ENCODE data around the gene BLNK. TPM values are rescaled to one million over a fixed set of nuclear protein-coding genes. Genes with fewer than 3 reads are reported as not detected.

BLNK gene
- total and polyA plus RNA-seq, 2 of the 13 experiments (the other 11 are each of a cell fraction or from before 2014, with no cell fraction given) = not detected

DNA sequence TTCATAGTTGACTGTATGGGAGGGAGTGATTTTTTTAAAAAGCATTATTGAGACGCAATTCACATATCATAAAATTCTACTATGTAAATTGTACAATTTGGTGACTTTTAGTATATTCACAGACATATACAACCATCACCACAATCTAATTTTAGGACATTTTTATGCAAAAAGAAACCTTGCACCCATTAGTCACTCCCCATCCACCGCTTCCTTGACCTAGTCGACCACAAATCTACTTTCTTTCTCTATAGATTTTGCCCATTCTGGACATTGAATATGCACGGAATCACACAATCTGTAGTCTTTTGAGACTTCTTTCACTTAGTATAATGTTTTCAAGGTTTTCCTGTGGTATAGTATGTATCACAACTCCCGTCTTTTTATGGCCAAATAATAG, 54.6 kb downstream of the BLNK start:
- Histone ChIP-seq H3K27me3 (ENCODE audit: control insufficient read depth in 1 of 2, insufficient read depth in 2 of 2, low read length in 2 of 2) (peaks cover 0 to 15% of the 10 kb centered on the region in 2 experiments; a peak in 3 of 5 replicates), H3K9me3 (ENCODE audit: low read length) (no peaks in the 10 kb centered on the region), H3K36me3 (replicated peaks in 1 of 2; ENCODE audit: control insufficient read depth in 1 of 2, insufficient read depth in 2 of 2, low read length in 2 of 2) (no peaks in the 10 kb centered on the region), H3K9ac (ENCODE audit: insufficient read depth, low read depth, low read length) (no peak overlapping the region), H3K79me2 (ENCODE audit: insufficient read depth, low read length) (no peaks in the 10 kb centered on the region), H3K4me1 (ENCODE audit: insufficient read depth, low read length) (no peaks in the 10 kb centered on the region), H3K27ac (ENCODE audit: extremely low read length, insufficient read depth, low read length) (no peak overlapping the region), H3K4me3 (replicated peaks in 1 of 3; ENCODE audit: insufficient read depth in 1 of 3, low read depth in 2 of 3, low read length in 3 of 3) (no peak overlapping the region), H4K20me1 (ENCODE audit: insufficient read depth, low read length) (no peaks in the 10 kb centered on the region), H2AFZ (ENCODE audit: low read length) (no peak overlapping the region), H3K4me2 (ENCODE audit: low read depth, low read length) (no peak overlapping the region)
- DNase-seq (ENCODE audit: low spot score) (no peak), ATAC-seq (no peak), FAIRE-seq (no peak)
- TF ChIP-seq ZNF331 (CRISPR knock-in tag; IDR thresholded peaks at IDR 0.05) (no peak), FOXK2 (IDR thresholded peaks at IDR 0.05) (no peak), HOXD1 (CRISPR knock-in tag; IDR thresholded peaks at IDR 0.05) (no peak), ETV5 (CRISPR knock-in tag; IDR thresholded peaks at IDR 0.05; ENCODE audit: borderline replicate concordance) (no peak), HOXA7 (CRISPR knock-in tag; IDR thresholded peaks at IDR 0.05) (no peak), ZBTB20 (CRISPR knock-in tag; IDR thresholded peaks at IDR 0.05; ENCODE audit: borderline replicate concordance, low read depth) (no peak), ESRRA (CRISPR knock-in tag; IDR thresholded peaks at IDR 0.05; ENCODE audit: low read depth) (no peak)
- TF ChIP-seq, protein P1, sequence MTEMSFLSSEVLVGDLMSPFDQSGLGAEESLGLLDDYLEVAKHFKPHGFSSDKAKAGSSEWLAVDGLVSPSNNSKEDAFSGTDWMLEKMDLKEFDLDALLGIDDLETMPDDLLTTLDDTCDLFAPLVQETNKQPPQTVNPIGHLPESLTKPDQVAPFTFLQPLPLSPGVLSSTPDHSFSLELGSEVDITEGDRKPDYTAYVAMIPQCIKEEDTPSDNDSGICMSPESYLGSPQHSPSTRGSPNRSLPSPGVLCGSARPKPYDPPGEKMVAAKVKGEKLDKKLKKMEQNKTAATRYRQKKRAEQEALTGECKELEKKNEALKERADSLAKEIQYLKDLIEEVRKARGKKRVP (CRISPR knock-in tag; IDR thresholded peaks at IDR 0.05) = no peak
- TF ChIP-seq, protein P2, sequence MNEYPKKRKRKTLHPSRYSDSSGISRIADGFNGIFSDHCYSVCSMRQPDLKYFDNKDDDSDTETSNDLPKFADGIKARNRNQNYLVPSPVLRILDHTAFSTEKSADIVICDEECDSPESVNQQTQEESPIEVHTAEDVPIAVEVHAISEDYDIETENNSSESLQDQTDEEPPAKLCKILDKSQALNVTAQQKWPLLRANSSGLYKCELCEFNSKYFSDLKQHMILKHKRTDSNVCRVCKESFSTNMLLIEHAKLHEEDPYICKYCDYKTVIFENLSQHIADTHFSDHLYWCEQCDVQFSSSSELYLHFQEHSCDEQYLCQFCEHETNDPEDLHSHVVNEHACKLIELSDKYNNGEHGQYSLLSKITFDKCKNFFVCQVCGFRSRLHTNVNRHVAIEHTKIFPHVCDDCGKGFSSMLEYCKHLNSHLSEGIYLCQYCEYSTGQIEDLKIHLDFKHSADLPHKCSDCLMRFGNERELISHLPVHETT (CRISPR knock-in tag; conservative IDR thresholded peaks at IDR 0.05) = no peak
- POLR2A ChIA-PET = no interaction called here
- WGBS (ENCODE audit: low lambda C conversion rate) = 9% methylated on average over 5 of the region's 5 CpGs
- intact Hi-C loops (cut with micrococcal nuclease; ENCODE audit: unreplicated experiment) (no loop called here), in situ Hi-C loops (cut with HindIII; ENCODE audit: extremely low pct_ligation_motif_present, low pct_unique_long_range_greater_than_20kb) (no loop called here)
- CTCF ChIA-PET (ENCODE audit: low intra/inter-chr PET ratio, low total read pairs) = no interaction called here
- no TSS peak for BruUV-seq (replicated peaks)
